PC-3 (cell line): ENCODE data around the gene MBIP. TPM values are rescaled to one million over a fixed set of nuclear protein-coding genes. Genes with fewer than 3 reads are reported as not detected.

Experiments
- ATAC-seq: fragments of 200-7000 bp; cut with Tn5 transposase; 2 replicates; pipeline ENCODE4 v1.9.1; 2020; ENCODE audit warnings: mild to moderate bottlenecking, moderate library complexity
- BruUV-seq: library from RNA; stranded (reverse); fragments of 400-500 nt; replicated peaks from 2 replicates; lab custom pipeline; 2021; lab: Mats Ljungman, UMichigan
- CTCF ChIA-PET: fragments of 300-600 bp; sonication (Branson Sonifier 250); formaldehyde crosslinking; loops from one replicate; lab custom pipeline; 2022; ENCODE audit warnings: antibody characterized with exemption; lab: Charles Lee
- POLR2A ChIA-PET: fragments of 300-600 bp; sonication (Branson Sonifier 250); formaldehyde crosslinking; loops from one replicate; lab custom pipeline; 2022; ENCODE audit warnings: antibody characterized with exemption; ENCODE audit not compliant: unreplicated experiment; lab: Charles Lee
- DNase-seq: peaks from one replicate; pipeline ENCODE4 v3.0.0-alpha.2; 2015
- H2AFZ ChIP-seq: fragments of 300-600 bp; sonication (generic); 2 replicates; pipeline ENCODE4 v1.6.0; 2016; ENCODE audit warnings: antibody characterized with exemption, low read length
- H3F3A ChIP-seq: fragments of 300-600 bp; sonication (generic); one replicate; pipeline ENCODE4 v1.6.0; 2017; ENCODE audit warnings: antibody characterized with exemption, low read length, control low read depth, mild to moderate bottlenecking; ENCODE audit not compliant: unreplicated experiment
- H3K27ac ChIP-seq: fragments of 300-600 bp; sonication (generic); 2 replicates; pipeline ENCODE4 v1.5.1; 2016; ENCODE audit warnings: mild to moderate bottlenecking, low read length
- H3K27me3 ChIP-seq: fragments of 300-600 bp; sonication (generic); 2 replicates; pipeline ENCODE4 v1.6.1; 2016; ENCODE audit warnings: low read length, mixed read lengths
- H3K36me3 ChIP-seq: fragments of 300-600 bp; sonication (generic); 2 replicates; pipeline ENCODE4 v1.6.1; 2016; ENCODE audit warnings: low read depth, mixed run types, low read length, mixed read lengths
- H3K4me1 ChIP-seq: fragments of 300-600 bp; sonication (generic); 2 replicates; pipeline ENCODE4 v1.5.1; 2016; ENCODE audit warnings: low read length; ENCODE audit not compliant: insufficient read depth
- H3K4me2 ChIP-seq: fragments of 300-600 bp; sonication (generic); 2 replicates; pipeline ENCODE4 v1.6.0; 2016; ENCODE audit warnings: low read length
- H3K4me3 ChIP-seq: fragments of 300-600 bp; sonication (generic); 2 replicates; pipeline ENCODE4 v1.5.1; 2016; ENCODE audit warnings: mild to moderate bottlenecking, low read length, mixed read lengths
- H3K79me2 ChIP-seq: fragments of 300-600 bp; sonication (generic); 2 replicates; pipeline ENCODE4 v1.6.1; 2017; ENCODE audit warnings: low read length, mixed read lengths
- H3K9ac ChIP-seq: fragments of 300-600 bp; sonication (generic); 2 replicates; pipeline ENCODE4 v1.6.0; 2016; ENCODE audit warnings: mild to moderate bottlenecking, low read length
- H3K9me2 ChIP-seq: fragments of 300-600 bp; sonication (generic); replicated peaks from 2 replicates; pipeline ENCODE4 v1.6.1; 2016; ENCODE audit warnings: mixed run types, low read length, mixed read lengths
- H3K9me3 ChIP-seq: fragments of 300-600 bp; sonication (generic); 2 replicates; pipeline ENCODE4 v1.6.1; 2016; ENCODE audit warnings: low read length, mixed read lengths
- H4K20me1 ChIP-seq: fragments of 300-600 bp; sonication (generic); 2 replicates; pipeline ENCODE4 v1.6.1; 2016; ENCODE audit warnings: low read length, mixed read lengths
- CTCF ChIP-seq: fragments of 300-600 bp; sonication (generic); conservative IDR thresholded peaks from 2 replicates; pipeline ENCODE4 v1.5.1; 2017; ENCODE audit warnings: antibody characterized with exemption, low read depth, mild to moderate bottlenecking, low read length
- EZH2 ChIP-seq: fragments of 300-600 bp; sonication (generic); IDR thresholded peaks from one replicate; pipeline ENCODE4 v1.6.1; 2017; ENCODE audit warnings: antibody characterized with exemption, mild to moderate bottlenecking, low read length; ENCODE audit not compliant: unreplicated experiment
- EZH2phosphoT487 ChIP-seq: fragments of 300-600 bp; sonication (generic); IDR thresholded peaks from 2 replicates; pipeline ENCODE4 v1.6.1; 2018; ENCODE audit warnings: mild to moderate bottlenecking, antibody characterized with exemption, low read length, borderline replicate concordance
- intact Hi-C: fragments of 100-400 bp; cut with micrococcal nuclease; formaldehyde crosslinking; loops from 2 replicates; pipeline ENCODE4 v1.9.0; 2023
- total RNA-seq: library from RNA; depleted of rRNA; stranded (reverse); fragments of >200 nt; gene quantifications from 2 replicates; pipeline ENCODE4 v1.2.3, GENCODE V29; 2014

The MBIP gene
- total RNA-seq, 1 experiment from 2014 or later = 8.5 TPM

GRCh38 chr14:36365766-36366165, 45.3 kb upstream of the MBIP start:
- Histone ChIP-seq H3K79me2 (no peaks in the 10 kb centered on the region), H3K36me3 (no peaks in the 10 kb centered on the region), H3K9me2 (no peaks in the 10 kb centered on the region), H3F3A (no peaks in the 10 kb centered on the region), H3K4me1 (0 out of 2 replicates have a peak, but pooled peaks cover 4% of the 10 kb centered on the region), H3K4me3 (no peak overlapping the region), H3K9ac (no peak overlapping the region), H3K4me2 (no peak overlapping the region), H3K27me3 (peaks cover 53% of the 10 kb centered on the region), H3K9me3 (no peaks in the 10 kb centered on the region), H4K20me1 (no peaks in the 10 kb centered on the region), H3K27ac (no peak overlapping the region), H2AFZ (no peak overlapping the region)
- CTCF ChIA-PET = no interaction called here
- no peak for DNase-seq
- BruUV-seq = no TSS peak
- POLR2A ChIA-PET = no interaction called here
- intact Hi-C loops = no loop called here
- TF ChIP-seq EZH2 (no peak), CTCF (no peak), EZH2phosphoT487 (no peak)
- ATAC-seq = no peak

GRCh38 chr14:36363704-36364103, 43.3 kb upstream of the MBIP start:
- POLR2A ChIA-PET = no interaction called here
- DNase-seq = no peak
- CTCF ChIA-PET = no interaction called here

More at GRCh38 chr14:36363704-36364103, 43.3 kb upstream of the MBIP start:
- no peak overlapping the region for H3K27ac ChIP-seq
- H3K9ac ChIP-seq = no peak overlapping the region
- H3F3A ChIP-seq = no peaks in the 10 kb centered on the region
- TF ChIP-seq CTCF (no peak), EZH2 (no peak), EZH2phosphoT487 (no peak)
- BruUV-seq = no TSS peak
- H3K79me2 ChIP-seq = no peaks in the 10 kb centered on the region
- H3K4me1 ChIP-seq = 0 out of 2 replicates have a peak, but pooled peaks cover 4% of the 10 kb centered on the region
- H3K36me3 ChIP-seq = no peaks in the 10 kb centered on the region
- H2AFZ ChIP-seq = no peak overlapping the region
- H3K9me2 ChIP-seq = no peaks in the 10 kb centered on the region
- H4K20me1 ChIP-seq = no peaks in the 10 kb centered on the region
- no peaks in the 10 kb centered on the region for H3K9me3 ChIP-seq
- ATAC-seq = no peak
- peaks cover 58% of the 10 kb centered on the region for H3K27me3 ChIP-seq
- no peak overlapping the region for H3K4me2 ChIP-seq
- intact Hi-C loops = no loop called here
- no peak overlapping the region for H3K4me3 ChIP-seq
